ENCODE results near the gene CPE.

The CPE gene

GRCh38 chr4:165518024-165518616 lies 139.3 kb downstream of the CPE start:
- Histone ChIP-seq H3K27me3 (ENCODE audit: insufficient read depth, low read length) (no peaks in the 10 kb centered on the region), H3K4me1 (ENCODE audit: insufficient read depth, low read length) (no peaks in the 10 kb centered on the region), H2AFZ (ENCODE audit: low read depth, low read length) (no peak overlapping the region), H3K4me3 (ENCODE audit: low read length) (no peak overlapping the region), H3K9me3 (ENCODE audit: low read length) (no peaks in the 10 kb centered on the region), H3K36me3 (ENCODE audit: insufficient read depth, low read length) (no peaks in the 10 kb centered on the region)

DNA sequence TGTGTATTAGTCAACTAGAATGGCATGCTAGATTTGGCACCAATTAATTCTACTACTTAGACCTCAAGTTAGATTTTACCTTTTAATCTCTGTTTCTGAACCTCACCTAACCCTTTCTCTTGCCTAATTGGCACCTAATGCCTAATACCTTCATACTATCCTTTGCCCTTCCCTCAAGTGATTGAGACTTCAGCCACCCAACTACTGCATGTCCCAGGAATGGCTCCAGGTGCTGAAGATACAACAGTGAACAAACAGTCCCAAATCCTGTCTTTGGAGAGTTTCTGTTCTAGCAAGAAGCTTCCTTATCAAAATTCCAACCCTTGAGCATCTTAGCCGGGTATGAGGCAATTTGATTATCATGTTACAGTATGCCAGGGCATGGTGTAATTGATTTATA lies 139.9 kb downstream of the CPE start:
- H3K4me3 ChIP-seq (ENCODE audit: low read length) = no peak overlapping the region
- no peaks in the 10 kb centered on the region for H3K27me3 ChIP-seq (ENCODE audit: insufficient read depth, low read length)
- H2AFZ ChIP-seq (ENCODE audit: low read depth, low read length) = no peak overlapping the region
- no peaks in the 10 kb centered on the region for H3K36me3 ChIP-seq (ENCODE audit: insufficient read depth, low read length)
- no peaks in the 10 kb centered on the region for H3K4me1 ChIP-seq (ENCODE audit: insufficient read depth, low read length)
- H3K9me3 ChIP-seq (ENCODE audit: low read length) = no peaks in the 10 kb centered on the region

DNA sequence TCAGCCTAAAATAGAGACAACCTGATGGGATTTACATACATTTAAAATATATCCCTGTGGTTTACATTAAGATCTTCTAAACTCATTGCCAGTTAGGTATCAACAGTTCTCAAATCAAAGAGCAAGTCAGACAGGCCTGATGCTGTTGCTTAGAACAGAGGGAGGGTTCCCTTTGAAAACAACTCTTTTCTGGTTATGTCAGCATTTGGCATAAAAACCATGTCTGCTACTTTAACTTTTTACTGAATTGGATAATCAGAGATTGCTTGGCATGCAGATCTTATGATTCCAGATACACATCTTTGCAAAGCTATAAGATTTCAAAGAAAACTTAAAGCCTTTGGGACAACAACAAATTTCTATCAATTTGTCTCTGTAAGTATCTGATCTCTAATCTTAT lies 140.8 kb downstream of the CPE start:
- H3K4me1 ChIP-seq (ENCODE audit: insufficient read depth, low read length) = no peaks in the 10 kb centered on the region
- H3K9me3 ChIP-seq (ENCODE audit: low read length) = no peaks in the 10 kb centered on the region
- H3K27me3 ChIP-seq (ENCODE audit: insufficient read depth, low read length) = no peaks in the 10 kb centered on the region
- H2AFZ ChIP-seq (ENCODE audit: low read depth, low read length) = no peak overlapping the region
- H3K4me3 ChIP-seq (ENCODE audit: low read length) = no peak overlapping the region
- no peaks in the 10 kb centered on the region for H3K36me3 ChIP-seq (ENCODE audit: insufficient read depth, low read length)

- H2AFZ ChIP-seq (ENCODE audit: low read depth, low read length) = no peak overlapping the region
- no peaks in the 10 kb centered on the region for H3K9me3 ChIP-seq (ENCODE audit: low read length)
- H3K27me3 ChIP-seq (ENCODE audit: insufficient read depth, low read length) = no peaks in the 10 kb centered on the region
- no peak overlapping the region for H3K4me3 ChIP-seq (ENCODE audit: low read length)
- no peaks in the 10 kb centered on the region for H3K4me1 ChIP-seq (ENCODE audit: insufficient read depth, low read length)
- H3K36me3 ChIP-seq (ENCODE audit: insufficient read depth, low read length) = no peaks in the 10 kb centered on the region
Observed at GRCh38 chr4:165520086-165520485, 141.3 kb downstream of the CPE start.

DNA sequence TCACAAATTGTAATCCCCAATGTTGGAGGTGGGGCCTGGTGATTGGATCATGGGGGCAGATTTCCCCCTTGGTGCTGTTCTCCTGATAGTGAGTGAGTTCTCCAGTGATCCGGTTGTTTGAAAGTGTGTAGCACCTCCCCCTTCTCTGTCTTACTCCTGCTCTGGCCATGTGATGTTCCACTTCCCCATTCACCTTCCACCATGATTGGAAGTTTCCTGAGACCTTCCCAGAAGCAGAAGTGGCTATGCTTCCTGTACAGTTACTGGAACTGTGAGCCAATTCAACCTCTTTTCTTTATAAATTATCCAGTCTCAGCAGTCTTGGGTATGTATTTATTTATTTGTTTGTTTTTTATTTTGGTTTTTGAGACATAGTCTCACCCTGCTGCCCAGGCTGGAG lies 143.2 kb downstream of the CPE start:
- Histone ChIP-seq H3K4me1 (ENCODE audit: insufficient read depth, low read length) (no peaks in the 10 kb centered on the region), H3K4me3 (ENCODE audit: low read length) (no peak overlapping the region), H2AFZ (ENCODE audit: low read depth, low read length) (no peak overlapping the region), H3K36me3 (ENCODE audit: insufficient read depth, low read length) (no peaks in the 10 kb centered on the region), H3K27me3 (ENCODE audit: insufficient read depth, low read length) (no peaks in the 10 kb centered on the region), H3K9me3 (ENCODE audit: low read length) (no peaks in the 10 kb centered on the region)

GRCh38 chr4:165524532-165525190 lies 145.9 kb downstream of the CPE start:
- H3K27me3 ChIP-seq (ENCODE audit: insufficient read depth, low read length) = no peaks in the 10 kb centered on the region
- H3K4me1 ChIP-seq (ENCODE audit: insufficient read depth, low read length) = no peaks in the 10 kb centered on the region
- H3K9me3 ChIP-seq (ENCODE audit: low read length) = no peaks in the 10 kb centered on the region
- no peak overlapping the region for H3K4me3 ChIP-seq (ENCODE audit: low read length)
- no peaks in the 10 kb centered on the region for H3K36me3 ChIP-seq (ENCODE audit: insufficient read depth, low read length)
- H2AFZ ChIP-seq (ENCODE audit: low read depth, low read length) = no peak overlapping the region

GRCh38 chr4:165532976-165533375 lies 154.2 kb downstream of the CPE start:
- Histone ChIP-seq H2AFZ (ENCODE audit: low read depth, low read length) (no peak overlapping the region), H3K9me3 (ENCODE audit: low read length) (no peaks in the 10 kb centered on the region), H3K4me1 (ENCODE audit: insufficient read depth, low read length) (no peaks in the 10 kb centered on the region), H3K36me3 (ENCODE audit: insufficient read depth, low read length) (no peaks in the 10 kb centered on the region), H3K4me3 (ENCODE audit: low read length) (no peak overlapping the region), H3K27me3 (ENCODE audit: insufficient read depth, low read length) (no peaks in the 10 kb centered on the region)

- Histone ChIP-seq H3K9me3 (ENCODE audit: low read length) (no peaks in the 10 kb centered on the region), H2AFZ (ENCODE audit: low read depth, low read length) (no peak overlapping the region), H3K4me3 (ENCODE audit: low read length) (no peak overlapping the region), H3K27me3 (ENCODE audit: insufficient read depth, low read length) (no peaks in the 10 kb centered on the region), H3K36me3 (ENCODE audit: insufficient read depth, low read length) (no peaks in the 10 kb centered on the region), H3K4me1 (ENCODE audit: insufficient read depth, low read length) (no peaks in the 10 kb centered on the region)
Observed at GRCh38 chr4:165537028-165537648, 158.3 kb downstream of the CPE start.

DNA sequence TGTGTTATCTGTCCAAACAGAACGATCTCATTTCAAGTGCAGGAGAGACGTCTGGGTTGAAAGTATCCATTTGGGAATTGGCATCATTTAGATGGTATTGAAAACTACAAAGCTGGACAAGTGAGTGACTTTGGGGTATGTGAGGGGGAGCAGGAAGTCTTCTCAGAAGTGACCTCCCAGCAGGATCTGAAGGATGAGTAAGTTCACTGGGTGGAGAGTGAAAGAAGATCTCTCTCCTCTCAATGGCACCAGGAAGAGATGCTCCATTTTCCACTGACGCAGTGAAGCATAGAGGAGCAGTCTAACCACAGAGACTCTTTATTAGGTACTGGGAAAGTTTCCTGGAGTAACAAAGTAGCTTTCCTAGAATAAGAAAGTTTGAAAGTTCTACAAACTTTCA lies 161.0 kb downstream of the CPE start:
- Histone ChIP-seq H3K4me3 (ENCODE audit: low read length) (no peak overlapping the region), H3K27me3 (ENCODE audit: insufficient read depth, low read length) (no peaks in the 10 kb centered on the region), H2AFZ (ENCODE audit: low read depth, low read length) (no peak overlapping the region), H3K9me3 (ENCODE audit: low read length) (no peaks in the 10 kb centered on the region), H3K4me1 (ENCODE audit: insufficient read depth, low read length) (no peaks in the 10 kb centered on the region), H3K36me3 (ENCODE audit: insufficient read depth, low read length) (no peaks in the 10 kb centered on the region)

- Histone ChIP-seq H3K4me1 (ENCODE audit: insufficient read depth, low read length) (no peaks in the 10 kb centered on the region), H3K27me3 (ENCODE audit: insufficient read depth, low read length) (no peaks in the 10 kb centered on the region), H2AFZ (ENCODE audit: low read depth, low read length) (no peak overlapping the region), H3K36me3 (ENCODE audit: insufficient read depth, low read length) (no peaks in the 10 kb centered on the region), H3K9me3 (ENCODE audit: low read length) (no peaks in the 10 kb centered on the region), H3K4me3 (ENCODE audit: low read length) (no peak overlapping the region)
Observed at GRCh38 chr4:165540206-165540830, 161.5 kb downstream of the CPE start.

- no peaks in the 10 kb centered on the region for H3K9me3 ChIP-seq (ENCODE audit: low read length)
- no peaks in the 10 kb centered on the region for H3K27me3 ChIP-seq (ENCODE audit: insufficient read depth, low read length)
- no peaks in the 10 kb centered on the region for H3K4me1 ChIP-seq (ENCODE audit: insufficient read depth, low read length)
- H2AFZ ChIP-seq (ENCODE audit: low read depth, low read length) = no peak overlapping the region
- no peak overlapping the region for H3K4me3 ChIP-seq (ENCODE audit: low read length)
- H3K36me3 ChIP-seq (ENCODE audit: insufficient read depth, low read length) = no peaks in the 10 kb centered on the region
Observed at GRCh38 chr4:165541851-165542459, 163.1 kb downstream of the CPE start.

DNA sequence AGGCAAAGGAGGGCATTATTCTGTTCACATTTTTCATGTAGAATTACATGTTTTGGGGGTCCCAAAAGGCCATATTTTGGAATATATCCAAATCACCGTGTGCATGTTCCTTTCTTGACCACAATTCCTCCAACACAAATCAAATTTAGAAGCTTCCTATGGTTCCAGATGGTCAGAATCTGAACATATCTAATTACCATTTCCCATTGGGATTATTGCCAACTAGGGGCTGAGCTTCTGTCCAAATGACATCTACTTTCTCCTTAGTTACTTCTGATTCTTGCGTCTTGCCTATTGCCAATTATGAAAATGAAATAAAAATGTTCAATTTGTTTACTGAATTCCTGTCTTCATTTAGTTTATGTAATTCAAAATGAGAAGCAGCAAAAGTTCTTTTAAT lies 163.7 kb downstream of the CPE start:
- H3K36me3 ChIP-seq (ENCODE audit: insufficient read depth, low read length) = no peaks in the 10 kb centered on the region
- no peak overlapping the region for H3K4me3 ChIP-seq (ENCODE audit: low read length)
- H2AFZ ChIP-seq (ENCODE audit: low read depth, low read length) = no peak overlapping the region
- no peaks in the 10 kb centered on the region for H3K4me1 ChIP-seq (ENCODE audit: insufficient read depth, low read length)
- no peaks in the 10 kb centered on the region for H3K9me3 ChIP-seq (ENCODE audit: low read length)
- no peaks in the 10 kb centered on the region for H3K27me3 ChIP-seq (ENCODE audit: insufficient read depth, low read length)

Data from neuron (in vitro differentiated cells).